ENCODE measurements around the gene TEX13B. TPM values are rescaled to one million over a fixed set of nuclear protein-coding genes. Genes with fewer than 3 reads are reported as not detected.

Gene TEX13B
- polyA plus RNA-seq, 4 donors, result not detected

DNA sequence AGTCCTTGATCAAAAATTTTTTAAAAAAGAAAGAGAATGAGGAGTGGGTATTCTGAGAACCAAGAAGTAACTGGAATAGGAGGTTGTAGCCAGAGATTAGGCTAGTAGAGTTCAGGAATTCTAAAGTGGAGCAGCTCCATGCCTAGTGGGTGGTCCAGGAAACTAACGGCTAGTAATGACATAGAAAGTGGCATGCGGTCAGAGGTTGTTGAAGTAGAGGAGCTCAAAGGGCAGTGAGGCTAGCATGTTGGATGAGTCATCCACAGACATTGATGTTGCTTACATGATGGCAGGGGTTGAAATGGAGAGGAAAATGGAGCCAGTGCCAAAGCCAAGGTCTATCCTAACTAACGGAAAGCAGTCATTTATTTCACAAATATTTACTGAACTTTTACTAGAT lies 42.1 kb downstream of the TEX13B start:
- DNase-seq (ENCODE audit: low read depth in 4 of 4, low spot score in 2 of 4), result no peak

DNA sequence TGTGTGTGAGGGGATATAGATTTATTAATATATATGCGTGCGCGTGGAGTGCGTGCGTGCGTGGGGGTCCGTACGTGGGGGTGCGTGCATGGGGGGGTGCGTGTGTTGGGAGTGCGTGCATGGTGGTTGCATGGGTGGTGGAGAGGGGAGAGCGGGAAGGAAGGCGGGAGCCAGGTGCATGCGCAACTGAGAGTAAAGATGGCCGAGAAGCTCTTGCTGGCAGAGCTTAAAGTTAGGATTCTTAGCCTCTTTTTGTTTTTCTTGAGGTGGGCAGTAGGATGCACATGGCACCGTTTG lies 45.8 kb downstream of the TEX13B start:
- no peak for DNase-seq (ENCODE audit: low read depth in 4 of 4, low spot score in 2 of 4)

DNA sequence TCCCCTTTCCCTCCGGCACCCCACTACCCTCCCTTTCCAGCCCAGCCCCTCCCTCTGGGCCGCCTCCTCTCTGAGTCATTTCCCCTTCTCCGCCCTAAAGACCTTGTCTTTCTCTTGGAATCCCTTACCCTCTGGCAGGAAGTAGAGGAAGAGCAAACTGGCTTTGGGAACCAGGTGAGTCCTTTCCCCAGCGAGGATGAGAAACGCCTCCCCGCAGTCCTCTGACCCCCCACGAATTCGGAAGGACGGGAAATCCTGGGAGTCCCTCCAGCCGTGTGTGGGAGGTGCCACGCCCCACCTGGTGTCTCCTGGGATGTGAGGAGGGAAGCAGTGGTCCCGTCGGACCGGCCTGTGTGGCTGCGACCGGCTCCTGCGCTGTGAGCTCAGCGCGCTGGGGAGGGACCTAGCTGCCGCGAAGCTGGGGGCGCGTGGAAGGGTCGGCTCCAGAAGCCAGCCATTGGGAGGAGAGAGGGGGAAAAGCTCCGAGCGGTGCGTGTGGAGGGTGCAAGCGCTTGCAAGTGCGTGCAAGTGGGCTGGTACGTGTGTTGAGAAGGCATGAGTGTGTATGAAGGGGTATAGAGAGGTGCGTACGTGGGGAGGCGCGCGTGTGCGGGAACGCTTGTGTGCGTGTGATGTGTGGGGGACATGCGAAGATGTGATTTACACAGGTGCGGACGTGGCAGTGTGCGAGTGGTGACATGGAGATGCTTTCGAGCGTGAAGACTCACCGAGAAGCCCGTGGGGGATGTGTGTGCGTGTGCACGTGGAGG lies 46.3 kb downstream of the TEX13B start:
- DNase-seq (ENCODE audit: low read depth in 4 of 4, low spot score in 2 of 4), result no peak

DNA sequence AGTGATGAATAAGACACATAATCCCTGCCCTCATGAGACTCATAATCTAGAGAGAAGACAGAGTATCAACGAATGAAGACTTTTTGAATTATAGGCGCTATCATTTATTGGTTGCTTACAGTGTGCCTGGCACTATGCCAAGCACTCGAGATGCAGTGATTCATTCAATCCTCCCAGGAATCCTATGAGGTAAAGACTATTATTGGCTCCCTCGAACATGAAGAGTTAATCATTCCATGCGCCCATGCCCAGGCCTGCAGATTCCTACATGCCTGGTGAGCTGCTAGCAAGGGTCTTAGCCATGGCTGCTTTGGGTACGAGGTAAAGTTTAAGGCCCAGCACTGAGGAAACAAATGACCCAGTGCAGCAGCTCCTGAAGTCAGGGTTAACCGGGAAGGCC lies 47.0 kb downstream of the TEX13B start:
- DNase-seq (ENCODE audit: low read depth in 4 of 4, low spot score in 2 of 4), result no peak

DNA sequence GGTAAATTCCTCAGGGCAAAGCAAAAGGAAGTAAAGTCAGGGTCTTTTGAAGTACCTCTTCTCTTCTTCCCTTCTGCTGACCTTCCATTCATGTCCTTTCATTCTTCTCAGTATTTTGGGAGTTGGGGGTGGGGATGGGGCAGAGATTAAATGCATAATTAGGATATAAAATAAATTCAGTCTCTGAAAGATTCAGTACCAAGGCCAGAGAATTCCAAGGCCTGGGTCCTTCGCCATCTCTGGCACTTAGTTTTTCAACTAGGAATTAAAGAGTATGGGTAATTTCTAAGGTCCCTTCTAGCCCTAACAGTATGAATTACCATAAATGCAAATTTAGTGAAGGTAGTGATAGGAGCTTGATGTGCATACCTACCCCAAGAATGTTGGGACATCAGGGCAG lies 47.9 kb downstream of the TEX13B start:
- DNase-seq (ENCODE audit: low read depth in 4 of 4, low spot score in 2 of 4), result no peak

Other genes with a start within 250 kb of the TEX13B start
- 100 to 1,000 TPM; 106 to 127 (median 118) TPM for gene TSC22D3, start 206.6 kb downstream of the TEX13B start, polyA plus RNA-seq (ENCODE audit: insufficient read length in 4 of 4)
- under 1 TPM in 1 of 4 donors, not detected in 3; 0.05 TPM for gene NCBP2L, start 204.6 kb downstream of the TEX13B start, polyA plus RNA-seq (ENCODE audit: insufficient read length in 4 of 4)
- 10 to 100 TPM in 3 of 4 donors, 1 to 10 TPM in 1; 9.6 to 11.5 (median 11.0) TPM for gene MID2, start 156.5 kb downstream of the TEX13B start, polyA plus RNA-seq (ENCODE audit: insufficient read length in 4 of 4)
- gene VSIG1, start 62.7 kb upstream of the TEX13B start, polyA plus RNA-seq (ENCODE audit: insufficient read length in 4 of 4), result 1 to 10 TPM in 1 of 4 donors, under 1 TPM in 3; 0.73 to 1.5 (median 0.99) TPM
- gene PSMD10, start 109.2 kb upstream of the TEX13B start, polyA plus RNA-seq (ENCODE audit: insufficient read length in 4 of 4), result 10 to 100 TPM; 64.1 to 85.2 (median 78.5) TPM
- 10 to 100 TPM; 11.8 to 13.5 (median 12.3) TPM for gene ATG4A, start 109.4 kb upstream of the TEX13B start, polyA plus RNA-seq (ENCODE audit: insufficient read length in 4 of 4)